Astrocyte (in vitro differentiated cells and primary cell): ENCODE measurements around the gene DSC3.

Source experiments
- EZH2 ChIP-seq: IDR thresholded peaks from 2 replicates; pipeline ENCODE4 v1.6.1; 2012; ENCODE audit warnings: mild to moderate bottlenecking, low read length, inconsistent platforms; ENCODE audit not compliant: insufficient read depth
- TF ChIP-seq, protein P1 (sequence below): IDR thresholded peaks from 2 replicates; pipeline ENCODE4 v1.5.1; 2011; ENCODE audit warnings: low read depth, mild to moderate bottlenecking, inconsistent platforms, low read length, moderate library complexity; ENCODE audit not compliant: insufficient read depth

DNA sequence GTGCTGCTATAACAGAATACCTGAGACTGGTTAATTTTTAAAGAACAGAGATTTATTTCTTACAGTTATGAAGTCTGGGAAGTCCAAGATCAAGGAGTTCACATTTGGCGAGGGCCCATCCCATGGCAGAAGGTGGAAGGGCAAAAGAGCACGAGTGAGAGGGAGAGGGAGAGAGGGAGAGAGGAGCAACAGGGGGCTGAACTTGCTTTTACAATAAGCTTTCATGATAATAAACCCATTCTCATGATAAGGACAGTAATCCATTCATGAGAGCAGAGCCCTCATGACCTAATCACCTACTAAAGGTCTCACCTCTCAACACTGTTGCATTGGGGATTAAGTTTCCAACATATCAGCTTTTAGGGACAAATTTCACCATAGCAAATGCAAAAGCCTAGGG is 45.3 kb downstream of the DSC3 start:
- TF ChIP-seq EZH2: no peak
- TF ChIP-seq, protein P1, sequence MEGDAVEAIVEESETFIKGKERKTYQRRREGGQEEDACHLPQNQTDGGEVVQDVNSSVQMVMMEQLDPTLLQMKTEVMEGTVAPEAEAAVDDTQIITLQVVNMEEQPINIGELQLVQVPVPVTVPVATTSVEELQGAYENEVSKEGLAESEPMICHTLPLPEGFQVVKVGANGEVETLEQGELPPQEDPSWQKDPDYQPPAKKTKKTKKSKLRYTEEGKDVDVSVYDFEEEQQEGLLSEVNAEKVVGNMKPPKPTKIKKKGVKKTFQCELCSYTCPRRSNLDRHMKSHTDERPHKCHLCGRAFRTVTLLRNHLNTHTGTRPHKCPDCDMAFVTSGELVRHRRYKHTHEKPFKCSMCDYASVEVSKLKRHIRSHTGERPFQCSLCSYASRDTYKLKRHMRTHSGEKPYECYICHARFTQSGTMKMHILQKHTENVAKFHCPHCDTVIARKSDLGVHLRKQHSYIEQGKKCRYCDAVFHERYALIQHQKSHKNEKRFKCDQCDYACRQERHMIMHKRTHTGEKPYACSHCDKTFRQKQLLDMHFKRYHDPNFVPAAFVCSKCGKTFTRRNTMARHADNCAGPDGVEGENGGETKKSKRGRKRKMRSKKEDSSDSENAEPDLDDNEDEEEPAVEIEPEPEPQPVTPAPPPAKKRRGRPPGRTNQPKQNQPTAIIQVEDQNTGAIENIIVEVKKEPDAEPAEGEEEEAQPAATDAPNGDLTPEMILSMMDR: no peak
